ENCODE results near the gene CLDN4. TPM values are rescaled to one million over a fixed set of nuclear protein-coding genes. Genes with fewer than 3 reads are reported as not detected.
"Not testable (repeated sequence)": the region's sequence is repeated elsewhere in the genome, so short reads cannot be mapped to it uniquely, and the experiment has no call there.

Gene CLDN4, protein sequence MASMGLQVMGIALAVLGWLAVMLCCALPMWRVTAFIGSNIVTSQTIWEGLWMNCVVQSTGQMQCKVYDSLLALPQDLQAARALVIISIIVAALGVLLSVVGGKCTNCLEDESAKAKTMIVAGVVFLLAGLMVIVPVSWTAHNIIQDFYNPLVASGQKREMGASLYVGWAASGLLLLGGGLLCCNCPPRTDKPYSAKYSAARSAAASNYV
- 1.8 and 7.6 TPM in 2 replicates for total RNA-seq (2012; rRNA removed)

DNA sequence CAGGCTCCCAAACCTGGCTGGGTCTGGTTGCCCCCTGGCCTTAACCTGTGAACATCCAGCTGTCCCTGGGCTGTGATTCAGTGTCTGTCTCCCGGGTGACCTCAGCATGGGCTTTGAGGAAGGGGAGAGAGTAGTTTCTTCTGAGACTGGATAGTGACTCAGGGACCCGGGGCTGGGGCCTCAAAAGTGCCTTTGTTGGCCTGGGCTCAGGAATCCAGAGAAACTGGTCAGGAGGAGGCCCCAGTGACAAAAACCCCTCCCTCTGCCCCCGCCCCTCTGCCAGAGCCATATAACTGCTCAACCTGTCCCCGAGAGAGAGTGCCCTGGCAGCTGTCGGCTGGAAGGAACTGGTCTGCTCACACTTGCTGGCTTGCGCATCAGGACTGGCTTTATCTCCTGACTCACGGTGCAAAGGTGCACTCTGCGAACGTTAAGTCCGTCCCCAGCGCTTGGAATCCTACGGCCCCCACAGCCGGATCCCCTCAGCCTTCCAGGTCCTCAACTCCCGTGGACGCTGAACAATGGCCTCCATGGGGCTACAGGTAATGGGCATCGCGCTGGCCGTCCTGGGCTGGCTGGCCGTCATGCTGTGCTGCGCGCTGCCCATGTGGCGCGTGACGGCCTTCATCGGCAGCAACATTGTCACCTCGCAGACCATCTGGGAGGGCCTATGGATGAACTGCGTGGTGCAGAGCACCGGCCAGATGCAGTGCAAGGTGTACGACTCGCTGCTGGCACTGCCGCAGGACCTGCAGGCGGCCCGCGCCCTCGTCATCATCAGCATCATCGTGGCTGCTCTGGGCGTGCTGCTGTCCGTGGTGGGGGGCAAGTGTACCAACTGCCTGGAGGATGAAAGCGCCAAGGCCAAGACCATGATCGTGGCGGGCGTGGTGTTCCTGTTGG, at the start of gene CLDN4:
TSS of gene CLDN4 (plus strand) at position 316 of the 903 bp plus-strand sequence. CDS start at position 522, 206 bp downstream.
- H3K4me1 ChIP-seq (ENCODE audit: control insufficient read depth, insufficient read depth, low read length) = peaks cover 11% of the 10 kb centered on the region

DNA sequence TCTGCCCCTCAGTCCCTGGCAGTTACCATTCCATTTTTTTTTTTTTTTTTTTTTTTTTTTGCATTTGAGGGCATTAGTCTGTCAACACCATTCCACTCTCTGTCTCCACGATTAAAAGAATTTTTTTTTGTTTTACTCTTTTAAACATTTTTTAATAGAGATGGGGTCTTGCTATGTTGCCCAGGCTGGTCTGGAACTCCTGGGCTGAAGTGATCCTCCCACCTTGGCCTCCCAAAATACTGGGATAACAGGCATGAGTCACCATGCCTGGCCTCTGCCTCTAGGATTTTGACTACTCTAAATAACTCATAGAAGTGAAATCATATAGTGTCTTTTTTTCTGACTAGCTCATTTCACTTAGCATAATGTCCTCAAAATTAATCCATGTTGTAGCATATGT, 44.2 kb upstream of the CLDN4 start:
- Histone ChIP-seq H3K9ac (ENCODE audit: low read depth, low read length) (no peak overlapping the region), H3K36me3 (ENCODE audit: insufficient read depth, low read length) (no peaks in the 10 kb centered on the region), H3K4me2 (ENCODE audit: low read length) (no peak overlapping the region), H3K4me1 (ENCODE audit: control insufficient read depth, insufficient read depth, low read length) (no peaks in the 10 kb centered on the region), H3K4me3 (ENCODE audit: low read length) (no peak overlapping the region), H3K27me3 (ENCODE audit: control insufficient read depth, insufficient read depth, low read length) (no peaks in the 10 kb centered on the region), H3K9me3 (replicated peaks; ENCODE audit: low read length) (no peaks in the 10 kb centered on the region)

More for the DNA sequence above, at the start of gene CLDN4:
- Histone ChIP-seq H3K9ac (ENCODE audit: low read depth, low read length) (no peak within 1 kb of the TSS), H3K4me3 (ENCODE audit: low read length) (no peak within 1 kb of the TSS), H3K36me3 (ENCODE audit: insufficient read depth, low read length) (no peaks in the 10 kb centered on the region), H3K27me3 (ENCODE audit: control insufficient read depth, insufficient read depth, low read length) (no peaks in the 10 kb centered on the region), H3K4me2 (ENCODE audit: low read length) (no peak within 1 kb of the TSS), H3K9me3 (replicated peaks; ENCODE audit: low read length) (no peaks in the 10 kb centered on the region)

DNA sequence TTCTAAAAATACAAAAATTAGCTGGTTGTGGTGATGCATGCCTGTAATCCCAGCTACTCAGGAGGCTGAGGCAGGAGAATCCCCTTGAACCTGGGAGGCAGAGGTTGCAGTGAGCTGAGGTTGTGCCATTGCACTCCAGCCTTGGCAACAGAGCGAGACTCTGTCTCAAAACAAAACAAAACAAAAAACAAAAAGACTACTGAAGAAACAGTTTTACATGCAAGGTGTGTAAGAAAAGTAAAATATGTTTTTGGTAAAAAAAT, 43.1 kb upstream of the CLDN4 start:
- not testable (repeated sequence) for H3K27me3 ChIP-seq (ENCODE audit: control insufficient read depth, insufficient read depth, low read length); H3K9me3 ChIP-seq (replicated peaks; ENCODE audit: low read length); H3K9ac ChIP-seq (ENCODE audit: low read depth, low read length); H3K4me3 ChIP-seq (ENCODE audit: low read length); H3K4me1 ChIP-seq (ENCODE audit: control insufficient read depth, insufficient read depth, low read length); H3K36me3 ChIP-seq (ENCODE audit: insufficient read depth, low read length); H3K4me2 ChIP-seq (ENCODE audit: low read length)

DNA sequence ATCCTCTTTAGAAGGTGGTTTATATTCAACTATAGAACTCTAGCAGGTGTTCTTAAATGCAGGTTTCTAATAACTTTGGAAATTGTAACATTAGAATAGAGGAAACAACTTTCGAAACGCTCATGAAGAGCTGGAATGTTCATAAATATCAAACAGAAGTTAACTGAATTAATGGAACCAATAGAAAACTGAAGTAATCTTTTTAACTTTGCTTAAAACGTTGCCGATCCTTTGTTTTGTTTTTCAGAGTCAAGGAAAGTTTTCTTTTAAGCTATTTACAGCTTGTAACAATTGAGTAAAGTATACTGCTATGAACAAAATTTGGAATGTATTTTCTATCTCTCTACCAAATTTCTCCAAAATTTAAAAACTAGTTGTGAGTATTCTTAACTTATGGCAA, 41.7 kb upstream of the CLDN4 start:
- Histone ChIP-seq H3K36me3 (ENCODE audit: insufficient read depth, low read length) (no peaks in the 10 kb centered on the region), H3K27me3 (ENCODE audit: control insufficient read depth, insufficient read depth, low read length) (no peaks in the 10 kb centered on the region), H3K4me3 (ENCODE audit: low read length) (no peak overlapping the region), H3K9me3 (replicated peaks; ENCODE audit: low read length) (no peaks in the 10 kb centered on the region), H3K4me2 (ENCODE audit: low read length) (no peak overlapping the region), H3K4me1 (ENCODE audit: control insufficient read depth, insufficient read depth, low read length) (no peaks in the 10 kb centered on the region), H3K9ac (ENCODE audit: low read depth, low read length) (no peak overlapping the region)

DNA sequence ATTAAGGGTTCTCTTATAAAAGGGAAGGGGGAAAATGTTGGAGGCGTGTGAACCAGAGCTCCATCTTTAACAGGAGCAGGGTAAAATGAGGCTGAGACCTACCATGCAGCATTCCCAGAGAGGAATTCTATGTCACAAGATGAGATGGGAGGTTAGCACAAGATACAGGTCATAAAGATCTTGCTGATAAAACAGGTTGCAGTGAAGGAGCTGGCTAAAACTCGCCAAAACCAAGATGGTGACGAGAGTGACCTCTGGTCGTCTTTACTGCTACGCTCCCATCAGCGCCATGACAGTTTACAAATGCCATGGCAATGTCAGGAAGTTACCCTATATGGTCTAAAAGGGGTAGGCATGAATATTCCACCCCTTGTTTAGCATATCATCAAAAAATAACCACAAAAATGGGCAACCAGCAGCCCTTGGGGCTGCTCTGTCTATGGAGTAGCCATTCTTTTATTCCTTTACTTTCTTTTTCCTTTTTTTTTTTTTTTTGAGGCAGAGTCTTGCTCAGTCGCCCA, 39.6 kb upstream of the CLDN4 start:
- H3K9ac ChIP-seq (ENCODE audit: low read depth, low read length); H3K4me3 ChIP-seq (ENCODE audit: low read length); H3K36me3 ChIP-seq (ENCODE audit: insufficient read depth, low read length); H3K9me3 ChIP-seq (replicated peaks; ENCODE audit: low read length); H3K4me2 ChIP-seq (ENCODE audit: low read length); H3K4me1 ChIP-seq (ENCODE audit: control insufficient read depth, insufficient read depth, low read length); H3K27me3 ChIP-seq (ENCODE audit: control insufficient read depth, insufficient read depth, low read length): not testable (repeated sequence)

DNA sequence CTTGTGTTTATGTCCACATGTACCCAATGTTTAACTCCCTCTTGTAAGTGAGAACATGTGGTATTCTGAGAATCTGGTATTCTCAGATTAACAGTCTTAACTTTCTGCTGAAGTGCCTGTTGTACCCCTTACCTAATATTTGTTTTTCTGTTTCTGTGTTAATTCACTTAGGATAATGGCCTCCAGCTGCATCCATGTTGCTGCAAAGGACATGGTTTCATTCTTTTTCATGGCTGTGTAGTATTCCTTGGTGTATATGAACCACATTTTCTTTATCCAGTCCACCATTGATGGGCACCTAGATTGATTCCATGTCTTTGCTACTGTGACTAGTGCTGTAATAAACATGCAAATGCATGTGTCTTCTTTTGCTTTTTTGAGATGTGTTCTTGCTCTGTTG, 35.6 kb upstream of the CLDN4 start:
- H3K4me3 ChIP-seq (ENCODE audit: low read length); H3K27me3 ChIP-seq (ENCODE audit: control insufficient read depth, insufficient read depth, low read length); H3K36me3 ChIP-seq (ENCODE audit: insufficient read depth, low read length); H3K9ac ChIP-seq (ENCODE audit: low read depth, low read length); H3K4me2 ChIP-seq (ENCODE audit: low read length); H3K4me1 ChIP-seq (ENCODE audit: control insufficient read depth, insufficient read depth, low read length); H3K9me3 ChIP-seq (replicated peaks; ENCODE audit: low read length): not testable (repeated sequence)

DNA sequence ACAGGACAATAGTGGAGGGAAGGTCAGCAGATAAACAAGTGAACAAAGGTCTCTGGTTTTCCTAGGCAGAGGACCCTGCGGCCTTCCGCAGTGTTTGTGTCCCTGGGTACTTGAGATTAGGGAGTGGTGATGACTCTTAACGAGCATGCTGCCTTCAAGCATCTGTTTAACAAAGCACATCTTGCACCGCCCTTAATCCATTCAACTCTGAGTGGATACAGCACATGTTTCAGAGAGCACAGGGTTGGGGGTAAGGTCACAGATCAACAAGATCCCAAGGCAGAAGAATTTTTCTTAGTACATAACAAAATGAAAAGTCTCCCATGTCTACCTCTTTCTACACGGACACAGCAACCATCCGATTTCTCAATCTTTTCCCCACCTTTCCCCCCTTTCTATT, 34.1 kb upstream of the CLDN4 start:
- not testable (repeated sequence) for H3K27me3 ChIP-seq (ENCODE audit: control insufficient read depth, insufficient read depth, low read length); H3K36me3 ChIP-seq (ENCODE audit: insufficient read depth, low read length); H3K4me2 ChIP-seq (ENCODE audit: low read length); H3K4me3 ChIP-seq (ENCODE audit: low read length); H3K9me3 ChIP-seq (replicated peaks; ENCODE audit: low read length); H3K4me1 ChIP-seq (ENCODE audit: control insufficient read depth, insufficient read depth, low read length); H3K9ac ChIP-seq (ENCODE audit: low read depth, low read length)

DNA sequence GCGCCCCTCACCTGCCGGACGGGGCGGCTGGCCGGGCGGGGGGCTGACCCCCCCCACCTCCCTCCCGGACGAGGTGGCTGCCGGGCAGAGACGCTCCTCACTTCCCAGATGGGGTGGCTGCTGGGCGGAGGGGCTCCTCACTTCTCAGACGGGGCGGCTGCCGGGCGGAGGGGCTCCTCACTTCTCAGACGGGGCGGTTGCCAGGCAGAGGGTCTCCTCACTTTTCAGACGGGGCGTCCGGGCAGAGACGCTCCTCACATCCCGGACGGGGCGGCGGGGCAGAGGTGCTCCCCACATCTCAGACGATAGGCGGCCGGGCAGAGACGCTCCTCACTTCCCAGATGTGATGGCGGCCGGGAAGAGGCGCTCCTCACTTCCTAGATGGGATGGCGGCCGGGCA, 33.6 kb upstream of the CLDN4 start:
- H3K36me3 ChIP-seq (ENCODE audit: insufficient read depth, low read length); H3K9me3 ChIP-seq (replicated peaks; ENCODE audit: low read length); H3K4me1 ChIP-seq (ENCODE audit: control insufficient read depth, insufficient read depth, low read length); H3K4me2 ChIP-seq (ENCODE audit: low read length); H3K9ac ChIP-seq (ENCODE audit: low read depth, low read length); H3K27me3 ChIP-seq (ENCODE audit: control insufficient read depth, insufficient read depth, low read length); H3K4me3 ChIP-seq (ENCODE audit: low read length): not testable (repeated sequence)

DNA sequence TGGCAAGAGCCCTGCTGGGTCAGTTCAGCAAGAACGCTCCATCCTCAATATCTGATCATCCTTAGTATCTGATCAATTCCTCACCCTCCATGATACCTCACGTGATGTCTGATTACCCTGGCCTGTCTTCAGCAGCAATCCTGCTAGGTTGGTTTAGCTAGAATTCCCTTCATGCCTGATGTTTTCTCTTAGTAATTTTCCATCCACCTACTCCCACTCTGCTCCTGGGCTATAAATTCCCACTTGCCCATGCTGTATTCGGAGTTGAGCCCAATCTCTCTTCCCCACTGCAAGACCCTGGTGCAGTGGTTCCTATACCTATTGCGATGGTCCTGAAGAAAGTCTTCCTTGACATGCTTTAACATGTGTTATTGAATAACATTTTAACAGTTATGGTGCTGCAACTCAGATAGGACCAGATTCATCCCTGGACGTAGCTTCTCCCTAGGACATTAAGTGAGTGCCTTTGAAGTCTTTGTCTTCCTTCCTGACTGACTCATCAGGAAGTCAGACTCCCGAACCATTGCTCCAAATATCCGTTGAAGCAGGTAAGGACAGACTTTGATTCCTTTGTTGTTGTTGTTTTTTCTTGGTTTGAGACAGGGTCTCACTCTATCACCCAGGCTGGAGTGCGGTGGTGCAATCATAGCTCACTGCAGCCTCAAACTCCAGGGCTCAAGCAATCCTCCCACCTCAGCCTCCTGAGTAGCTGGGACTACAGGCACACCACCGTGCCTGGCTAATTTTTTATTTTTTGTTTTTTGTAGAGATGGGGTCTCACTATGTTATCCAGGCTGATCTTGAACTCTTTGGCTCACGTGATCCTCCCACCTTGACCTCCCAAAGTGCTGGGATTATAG, 31.3 kb upstream of the CLDN4 start:
- H3K36me3 ChIP-seq (ENCODE audit: insufficient read depth, low read length) = no peaks in the 10 kb centered on the region
- H3K4me3 ChIP-seq (ENCODE audit: low read length) = no peak overlapping the region
- no peak overlapping the region for H3K9ac ChIP-seq (ENCODE audit: low read depth, low read length)
- no peaks in the 10 kb centered on the region for H3K9me3 ChIP-seq (replicated peaks; ENCODE audit: low read length)
- no peaks in the 10 kb centered on the region for H3K27me3 ChIP-seq (ENCODE audit: control insufficient read depth, insufficient read depth, low read length)
- no peak overlapping the region for H3K4me2 ChIP-seq (ENCODE audit: low read length)
- H3K4me1 ChIP-seq (ENCODE audit: control insufficient read depth, insufficient read depth, low read length) = no peaks in the 10 kb centered on the region

DNA sequence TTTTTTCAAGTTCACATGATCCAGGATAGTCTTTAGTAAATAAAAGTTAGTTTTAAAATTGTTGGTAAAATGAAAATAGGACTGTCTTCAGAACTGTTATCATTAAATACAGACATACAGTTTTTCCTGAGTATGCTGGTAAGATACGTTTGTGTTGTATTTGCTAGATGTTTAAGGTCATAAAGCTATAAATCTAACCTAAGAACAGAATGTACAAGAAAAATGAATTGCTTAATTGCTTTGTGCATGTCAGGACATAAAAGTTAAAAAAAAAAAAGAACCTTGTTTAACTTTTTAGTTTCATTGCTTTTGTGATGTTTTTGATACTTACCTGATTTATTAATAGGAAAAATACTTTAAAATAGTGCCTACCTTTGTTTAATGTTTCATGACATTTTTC, 29.2 kb upstream of the CLDN4 start:
- H3K4me1 ChIP-seq (ENCODE audit: control insufficient read depth, insufficient read depth, low read length) = no peaks in the 10 kb centered on the region
- no peaks in the 10 kb centered on the region for H3K36me3 ChIP-seq (ENCODE audit: insufficient read depth, low read length)
- H3K4me2 ChIP-seq (ENCODE audit: low read length) = no peak overlapping the region
- no peak overlapping the region for H3K4me3 ChIP-seq (ENCODE audit: low read length)
- no peaks in the 10 kb centered on the region for H3K27me3 ChIP-seq (ENCODE audit: control insufficient read depth, insufficient read depth, low read length)
- H3K9ac ChIP-seq (ENCODE audit: low read depth, low read length) = no peak overlapping the region
- H3K9me3 ChIP-seq (replicated peaks; ENCODE audit: low read length) = no peaks in the 10 kb centered on the region

DNA sequence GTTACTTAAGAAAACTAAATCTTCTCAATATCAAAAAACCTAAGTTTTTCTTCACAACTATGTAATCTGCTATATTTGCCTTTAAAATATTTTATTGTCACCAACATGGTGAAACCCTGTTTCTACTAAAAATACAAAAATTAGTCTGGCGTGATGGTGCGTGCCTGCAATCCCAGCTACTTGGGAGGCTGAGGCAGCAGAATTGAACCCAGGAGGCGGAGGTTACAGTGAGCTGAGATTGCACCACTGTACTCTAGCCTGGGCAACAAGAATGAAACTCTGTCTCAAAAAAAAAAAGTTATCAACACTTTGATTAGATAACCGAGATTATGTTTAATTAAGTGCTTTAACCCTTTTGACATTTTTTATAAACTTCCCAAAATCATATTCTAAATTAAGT, 28.3 kb upstream of the CLDN4 start:
- no peak overlapping the region for H3K4me2 ChIP-seq (ENCODE audit: low read length)
- no peaks in the 10 kb centered on the region for H3K9me3 ChIP-seq (replicated peaks; ENCODE audit: low read length)
- no peaks in the 10 kb centered on the region for H3K27me3 ChIP-seq (ENCODE audit: control insufficient read depth, insufficient read depth, low read length)
- no peak overlapping the region for H3K9ac ChIP-seq (ENCODE audit: low read depth, low read length)
- H3K4me3 ChIP-seq (ENCODE audit: low read length) = no peak overlapping the region
- no peaks in the 10 kb centered on the region for H3K4me1 ChIP-seq (ENCODE audit: control insufficient read depth, insufficient read depth, low read length)
- H3K36me3 ChIP-seq (ENCODE audit: insufficient read depth, low read length) = no peaks in the 10 kb centered on the region
